HL-60 (cell line): ENCODE measurements around the gene DYSF.
A peak's percentile ranks its signal among the peaks of the same experiment; 100 is the strongest.

ENCODE experiments used
- DNase-seq, 2 experiments: peaks; one replicate each; pipeline ENCODE4 v3.0.0-alpha.2; 2010 to 2020; ENCODE audit warnings: low read depth in 1 of 2, low spot score in 1 of 2
- H3K27ac ChIP-seq: fragments of 250-450 bp; sonication (Bioruptor Pico); replicated peaks from 2 replicates; pipeline ENCODE4 v1.5.1; 2020; ENCODE audit warnings: mild to moderate bottlenecking, moderate library complexity
- H3K27me3 ChIP-seq: fragments of 250-450 bp; sonication (Bioruptor Pico); 2 replicates; pipeline ENCODE4 v1.5.1; 2021; ENCODE audit warnings: mild to moderate bottlenecking, moderate library complexity; ENCODE audit not compliant: insufficient read depth, poor library complexity, severe bottlenecking
- H3K4me3 ChIP-seq: replicated peaks from 2 replicates; pipeline ENCODE4 v1.5.1; 2011; ENCODE audit warnings: mild to moderate bottlenecking, control low read depth, low read length; ENCODE audit not compliant: insufficient read depth
- CTCF ChIP-seq: IDR thresholded peaks from one replicate; pipeline ENCODE4 v1.5.1; 2011; ENCODE audit warnings: low read length, control low read depth, inconsistent platforms; ENCODE audit not compliant: insufficient read depth
- GABPA ChIP-seq: IDR thresholded peaks from 2 replicates; pipeline ENCODE4 v1.6.1; 2012; ENCODE audit warnings: low read depth
- POLR2AphosphoS5 ChIP-seq: IDR thresholded peaks from 2 replicates; pipeline ENCODE4 v1.6.1; 2012; ENCODE audit warnings: low read depth
- REST ChIP-seq: IDR thresholded peaks from 2 replicates; pipeline ENCODE4 v1.6.1; 2012; ENCODE audit warnings: low read depth; ENCODE audit not compliant: insufficient replicate concordance
- SPI1 ChIP-seq: IDR thresholded peaks from 2 replicates; pipeline ENCODE4 v1.6.1; 2012; ENCODE audit warnings: low read depth, mild to moderate bottlenecking, borderline replicate concordance

Gene DYSF

GRCh38 chr2:71538241-71538640 lies 84.9 kb downstream of the DYSF start:
- no peak for TF ChIP-seq GABPA
- no peak for TF ChIP-seq REST
- no peak for TF ChIP-seq POLR2AphosphoS5
- no peaks in the 10 kb centered on the region for H3K27me3 ChIP-seq
- H3K27ac ChIP-seq: no peak overlapping the region
- no peak overlapping the region for H3K4me3 ChIP-seq
- DNase-seq: no peak

GRCh38 chr2:71538656-71539265 lies 85.4 kb downstream of the DYSF start:
- Histone ChIP-seq H3K27ac (no peak overlapping the region), H3K4me3 (no peak overlapping the region), H3K27me3 (no peaks in the 10 kb centered on the region)
- TF ChIP-seq REST (no peak), SPI1 (no peak), CTCF (no peak), POLR2AphosphoS5 (no peak), GABPA (no peak)
- DNase-seq: peak in 1 of 2 experiments; percentile 18

GRCh38 chr2:71540818-71541217 lies 87.5 kb downstream of the DYSF start:
- Histone ChIP-seq H3K27ac (no peak overlapping the region), H3K4me3 (no peak overlapping the region), H3K27me3 (no peaks in the 10 kb centered on the region)
- no peak for DNase-seq
- TF ChIP-seq POLR2AphosphoS5 (no peak), CTCF (no peak), REST (no peak), SPI1 (no peak), GABPA (no peak)
